ENCODE data around the gene CADM2.

CADM2 gene

GRCh38 chr3:85796140-85796539 lies 837.4 kb downstream of the CADM2 start:
- H4K20me1 ChIP-seq (ENCODE audit: insufficient read depth) = no peaks in the 10 kb centered on the region
- no peak overlapping the region for H3K4me3 ChIP-seq (IDR thresholded peaks at IDR 0.05; ENCODE audit: insufficient read depth, low read depth, low read length)
- TF ChIP-seq CTCF (conservative IDR thresholded peaks at IDR 0.05; ENCODE audit: low read depth, low read length) = no peak
- no peak overlapping the region for H2AFZ ChIP-seq (ENCODE audit: low read depth)
- no peaks in the 10 kb centered on the region for H3K4me1 ChIP-seq (ENCODE audit: low read depth, poor library complexity, severe bottlenecking)
- H3K27me3 ChIP-seq (ENCODE audit: insufficient read depth, low read depth) = no peaks in the 10 kb centered on the region
- H3K4me2 ChIP-seq = no peak overlapping the region
- H3K27ac ChIP-seq = no peak overlapping the region
- H3K36me3 ChIP-seq (ENCODE audit: insufficient read depth) = no peaks in the 10 kb centered on the region
- no peak overlapping the region for H3K9ac ChIP-seq
- no peaks in the 10 kb centered on the region for H3K79me2 ChIP-seq (ENCODE audit: insufficient read depth, low read depth)

GRCh38 chr3:85800676-85801075 lies 841.9 kb downstream of the CADM2 start:
- no peak overlapping the region for H2AFZ ChIP-seq (ENCODE audit: low read depth)
- H3K4me3 ChIP-seq (IDR thresholded peaks at IDR 0.05; ENCODE audit: insufficient read depth, low read depth, low read length) = no peak overlapping the region
- TF ChIP-seq CTCF (conservative IDR thresholded peaks at IDR 0.05; ENCODE audit: low read depth, low read length) = no peak

GRCh38 chr3:85801955-85802354 lies 843.2 kb downstream of the CADM2 start:
- Histone ChIP-seq H3K9ac (no peak overlapping the region), H3K79me2 (ENCODE audit: insufficient read depth, low read depth) (no peaks in the 10 kb centered on the region), H4K20me1 (ENCODE audit: insufficient read depth) (no peaks in the 10 kb centered on the region), H3K4me3 (IDR thresholded peaks at IDR 0.05; ENCODE audit: insufficient read depth, low read depth, low read length) (no peak overlapping the region), H3K27ac (no peak overlapping the region), H3K4me1 (ENCODE audit: low read depth, poor library complexity, severe bottlenecking) (no peaks in the 10 kb centered on the region), H3K4me2 (no peak overlapping the region), H2AFZ (ENCODE audit: low read depth) (no peak overlapping the region), H3K36me3 (ENCODE audit: insufficient read depth) (no peaks in the 10 kb centered on the region), H3K27me3 (ENCODE audit: insufficient read depth, low read depth) (no peaks in the 10 kb centered on the region)
- TF ChIP-seq CTCF (conservative IDR thresholded peaks at IDR 0.05; ENCODE audit: low read depth, low read length) = no peak

More at GRCh38 chr3:85800676-85801075, 841.9 kb downstream of the CADM2 start:
- Histone ChIP-seq H3K4me2 (no peak overlapping the region), H3K79me2 (ENCODE audit: insufficient read depth, low read depth) (no peaks in the 10 kb centered on the region), H3K36me3 (ENCODE audit: insufficient read depth) (no peaks in the 10 kb centered on the region), H4K20me1 (ENCODE audit: insufficient read depth) (no peaks in the 10 kb centered on the region), H3K4me1 (ENCODE audit: low read depth, poor library complexity, severe bottlenecking) (no peaks in the 10 kb centered on the region), H3K27ac (no peak overlapping the region), H3K9ac (no peak overlapping the region), H3K27me3 (ENCODE audit: insufficient read depth, low read depth) (no peaks in the 10 kb centered on the region)

- H3K27me3 ChIP-seq (ENCODE audit: insufficient read depth, low read depth) = no peaks in the 10 kb centered on the region
- H3K27ac ChIP-seq = no peak overlapping the region
- no peak overlapping the region for H2AFZ ChIP-seq (ENCODE audit: low read depth)
- no peaks in the 10 kb centered on the region for H4K20me1 ChIP-seq (ENCODE audit: insufficient read depth)
- no peak overlapping the region for H3K9ac ChIP-seq
- TF ChIP-seq CTCF (conservative IDR thresholded peaks at IDR 0.05; ENCODE audit: low read depth, low read length) = no peak
- H3K79me2 ChIP-seq (ENCODE audit: insufficient read depth, low read depth) = no peaks in the 10 kb centered on the region
- no peaks in the 10 kb centered on the region for H3K4me1 ChIP-seq (ENCODE audit: low read depth, poor library complexity, severe bottlenecking)
- H3K4me3 ChIP-seq (IDR thresholded peaks at IDR 0.05; ENCODE audit: insufficient read depth, low read depth, low read length) = no peak overlapping the region
- H3K4me2 ChIP-seq = no peak overlapping the region
- no peaks in the 10 kb centered on the region for H3K36me3 ChIP-seq (ENCODE audit: insufficient read depth)
Measured at GRCh38 chr3:85808755-85809154, 850.0 kb downstream of the CADM2 start.

Measured in KMS-11 (cell line).